ENCODE data around the gene GRAP2. TPM values are rescaled to one million over a fixed set of nuclear protein-coding genes. Genes with fewer than 3 reads are reported as not detected.

Gene GRAP2
- total RNA-seq, 3 donors from 2014 or later, result 19.5 to 40.4 (median 26.4) TPM

GRCh38 chr22:39925909-39926679 is 25.2 kb downstream of the GRAP2 start:
- peaks cover 54% of the 10 kb centered on the region for H3K4me1 Mint-ChIP-seq (ENCODE audit: low read depth)
- DNase-seq (no peak), ATAC-seq (peak; percentile 22 to 28)
- peaks cover 9% of the 10 kb centered on the region for H3K36me3 Mint-ChIP-seq (ENCODE audit: insufficient read depth)
- no peak overlapping the region for H3K4me3 Mint-ChIP-seq
- H3K27me3 Mint-ChIP-seq (ENCODE audit: low read depth), result no peaks in the 10 kb centered on the region
- H3K9me3 Mint-ChIP-seq, result no peaks in the 10 kb centered on the region

- Mint-ChIP-seq H3K4me3 (no peak overlapping the region), H3K27me3 (ENCODE audit: low read depth) (no peaks in the 10 kb centered on the region), H3K36me3 (ENCODE audit: insufficient read depth) (peaks cover 9% of the 10 kb centered on the region), H3K9me3 (no peaks in the 10 kb centered on the region), H3K4me1 (ENCODE audit: low read depth) (peaks cover 49% of the 10 kb centered on the region)
- ATAC-seq (peak in 1 of 2 donors; percentile 30), DNase-seq (no peak)
These were observed 25.9 kb downstream of the GRAP2 start for GRCh38 chr22:39926753-39927152.

- Mint-ChIP-seq H3K27me3 (ENCODE audit: low read depth) (no peaks in the 10 kb centered on the region), H3K9me3 (no peaks in the 10 kb centered on the region), H3K4me1 (ENCODE audit: low read depth) (peaks cover 42% of the 10 kb centered on the region), H3K36me3 (ENCODE audit: insufficient read depth) (peaks cover 2% of the 10 kb centered on the region), H3K4me3 (no peak overlapping the region)
- no peak for ATAC-seq
- DNase-seq, result no peak
These were observed 26.7 kb downstream of the GRAP2 start for GRCh38 chr22:39927544-39927943.

GRCh38 chr22:39928536-39929520 is 27.9 kb downstream of the GRAP2 start:
- no peaks in the 10 kb centered on the region for H3K27me3 Mint-ChIP-seq (ENCODE audit: low read depth)
- DNase-seq, result no peak
- no peak overlapping the region for H3K4me3 Mint-ChIP-seq
- peaks cover 2% of the 10 kb centered on the region for H3K36me3 Mint-ChIP-seq (ENCODE audit: insufficient read depth)
- peaks cover 41% of the 10 kb centered on the region for H3K4me1 Mint-ChIP-seq (ENCODE audit: low read depth)
- peak; percentile 16 to 20 for ATAC-seq
- no peaks in the 10 kb centered on the region for H3K9me3 Mint-ChIP-seq

GRCh38 chr22:39931251-39931650 is 30.4 kb downstream of the GRAP2 start:
- H3K9me3 Mint-ChIP-seq, result no peaks in the 10 kb centered on the region
- peaks cover 2% of the 10 kb centered on the region for H3K36me3 Mint-ChIP-seq (ENCODE audit: insufficient read depth)
- no peaks in the 10 kb centered on the region for H3K27me3 Mint-ChIP-seq (ENCODE audit: low read depth)
- peaks cover 41% of the 10 kb centered on the region for H3K4me1 Mint-ChIP-seq (ENCODE audit: low read depth)
- H3K4me3 Mint-ChIP-seq, result no peak overlapping the region
- peak; percentile 15 to 26 for ATAC-seq
- no peak for DNase-seq

- H3K27me3 Mint-ChIP-seq (ENCODE audit: low read depth), result no peaks in the 10 kb centered on the region
- H3K36me3 Mint-ChIP-seq (ENCODE audit: insufficient read depth), result peaks cover 2% of the 10 kb centered on the region
- ATAC-seq (no peak), DNase-seq (no peak)
- H3K9me3 Mint-ChIP-seq, result no peaks in the 10 kb centered on the region
- no peak overlapping the region for H3K4me3 Mint-ChIP-seq
- H3K4me1 Mint-ChIP-seq (ENCODE audit: low read depth), result peaks cover 46% of the 10 kb centered on the region
These were observed 31.3 kb downstream of the GRAP2 start for GRCh38 chr22:39932166-39932565.

GRCh38 chr22:39932918-39933649 is 32.2 kb downstream of the GRAP2 start:
- peak overlapping the region; percentile 77 for H3K4me3 Mint-ChIP-seq
- DNase-seq, result no peak
- ATAC-seq, result peak; percentile 44 to 47
- no peaks in the 10 kb centered on the region for H3K9me3 Mint-ChIP-seq
- H3K27me3 Mint-ChIP-seq (ENCODE audit: low read depth), result no peaks in the 10 kb centered on the region
- peaks cover 55% of the 10 kb centered on the region for H3K4me1 Mint-ChIP-seq (ENCODE audit: low read depth)
- H3K36me3 Mint-ChIP-seq (ENCODE audit: insufficient read depth), result peaks cover under 1% of the 10 kb centered on the region

- H3K4me1 Mint-ChIP-seq (ENCODE audit: low read depth), result peaks cover 62% of the 10 kb centered on the region
- ATAC-seq, result no peak
- no peaks in the 10 kb centered on the region for H3K27me3 Mint-ChIP-seq (ENCODE audit: low read depth)
- H3K4me3 Mint-ChIP-seq, result peak overlapping the region; percentile 77
- H3K36me3 Mint-ChIP-seq (ENCODE audit: insufficient read depth), result no peaks in the 10 kb centered on the region
- DNase-seq, result no peak
- no peaks in the 10 kb centered on the region for H3K9me3 Mint-ChIP-seq
These were observed 32.9 kb downstream of the GRAP2 start for GRCh38 chr22:39933741-39934140.

- Mint-ChIP-seq H3K9me3 (no peaks in the 10 kb centered on the region), H3K27me3 (ENCODE audit: low read depth) (no peaks in the 10 kb centered on the region), H3K4me1 (ENCODE audit: low read depth) (peaks cover 72% of the 10 kb centered on the region), H3K4me3 (peak overlapping the region; percentile 77), H3K36me3 (ENCODE audit: insufficient read depth) (no peaks in the 10 kb centered on the region)
- ATAC-seq (no peak), DNase-seq (no peak)
These were observed 34.2 kb downstream of the GRAP2 start for GRCh38 chr22:39935116-39935515.

- Mint-ChIP-seq H3K4me3 (peak overlapping the region; percentile 77), H3K9me3 (no peaks in the 10 kb centered on the region), H3K36me3 (ENCODE audit: insufficient read depth) (no peaks in the 10 kb centered on the region), H3K27me3 (ENCODE audit: low read depth) (no peaks in the 10 kb centered on the region), H3K4me1 (ENCODE audit: low read depth) (peaks cover 77% of the 10 kb centered on the region)
- ATAC-seq (no peak), DNase-seq (no peak)
These were observed 34.7 kb downstream of the GRAP2 start for GRCh38 chr22:39935612-39936011.

GRCh38 chr22:39936523-39937145 is 35.8 kb downstream of the GRAP2 start:
- H3K36me3 Mint-ChIP-seq (ENCODE audit: insufficient read depth), result no peaks in the 10 kb centered on the region
- H3K4me1 Mint-ChIP-seq (ENCODE audit: low read depth), result peaks cover 87% of the 10 kb centered on the region
- peak overlapping the region; percentile 77 for H3K4me3 Mint-ChIP-seq
- DNase-seq (no peak), ATAC-seq (no peak)
- no peaks in the 10 kb centered on the region for H3K9me3 Mint-ChIP-seq
- H3K27me3 Mint-ChIP-seq (ENCODE audit: low read depth), result no peaks in the 10 kb centered on the region

- ATAC-seq, result no peak
- H3K36me3 Mint-ChIP-seq (ENCODE audit: insufficient read depth), result no peaks in the 10 kb centered on the region
- peaks cover 93% of the 10 kb centered on the region for H3K4me1 Mint-ChIP-seq (ENCODE audit: low read depth)
- no peaks in the 10 kb centered on the region for H3K9me3 Mint-ChIP-seq
- DNase-seq, result no peak
- peak overlapping the region; percentile 58 for H3K4me3 Mint-ChIP-seq
- H3K27me3 Mint-ChIP-seq (ENCODE audit: low read depth), result no peaks in the 10 kb centered on the region
These were observed 37.0 kb downstream of the GRAP2 start for GRCh38 chr22:39937906-39938305.

GRCh38 chr22:39938509-39939111 is 37.7 kb downstream of the GRAP2 start:
- no peaks in the 10 kb centered on the region for H3K36me3 Mint-ChIP-seq (ENCODE audit: insufficient read depth)
- peak; percentile 66 to 75 for ATAC-seq

More at GRCh38 chr22:39938509-39939111, 37.7 kb downstream of the GRAP2 start:
- H3K4me1 Mint-ChIP-seq (ENCODE audit: low read depth), result peaks cover 93% of the 10 kb centered on the region
- peak overlapping the region; percentile 58 for H3K4me3 Mint-ChIP-seq
- H3K9me3 Mint-ChIP-seq, result no peaks in the 10 kb centered on the region
- DNase-seq, result peak; percentile 60
- H3K27me3 Mint-ChIP-seq (ENCODE audit: low read depth), result no peaks in the 10 kb centered on the region
